ENCODE measurements around the gene NAV1.
"Not testable (repeated sequence)": the region's sequence is repeated elsewhere in the genome, so short reads cannot be mapped to it uniquely, and the experiment has no call there.

The NAV1 gene

DNA sequence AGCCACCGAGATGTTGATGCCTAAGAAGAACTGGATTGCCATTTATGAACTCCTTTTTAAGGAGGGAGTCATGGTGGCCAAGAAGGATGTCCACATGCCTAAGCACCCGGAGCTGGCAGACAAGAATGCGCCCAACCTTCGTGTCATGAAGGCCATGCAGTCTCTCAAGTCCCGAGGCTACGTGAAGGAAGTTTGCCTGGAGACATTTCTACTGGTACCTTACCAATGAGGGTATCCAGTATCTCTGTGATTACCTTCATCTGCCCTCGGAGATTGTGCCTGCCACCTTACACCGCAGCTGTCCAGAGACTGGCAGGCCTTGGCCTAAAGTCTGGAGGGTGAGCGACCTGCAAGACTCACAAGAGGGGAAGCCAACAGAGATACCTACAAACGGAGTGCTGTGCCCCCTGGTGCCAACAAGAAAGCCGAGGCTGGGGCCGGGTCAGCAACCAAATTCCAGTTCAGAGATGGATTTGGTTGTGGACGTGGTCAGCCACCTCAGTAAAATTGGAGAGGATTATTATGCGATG lies 18.8 kb upstream of the NAV1 start:
- not testable (repeated sequence) for DNase-seq (ENCODE audit: low spot score)

DNA sequence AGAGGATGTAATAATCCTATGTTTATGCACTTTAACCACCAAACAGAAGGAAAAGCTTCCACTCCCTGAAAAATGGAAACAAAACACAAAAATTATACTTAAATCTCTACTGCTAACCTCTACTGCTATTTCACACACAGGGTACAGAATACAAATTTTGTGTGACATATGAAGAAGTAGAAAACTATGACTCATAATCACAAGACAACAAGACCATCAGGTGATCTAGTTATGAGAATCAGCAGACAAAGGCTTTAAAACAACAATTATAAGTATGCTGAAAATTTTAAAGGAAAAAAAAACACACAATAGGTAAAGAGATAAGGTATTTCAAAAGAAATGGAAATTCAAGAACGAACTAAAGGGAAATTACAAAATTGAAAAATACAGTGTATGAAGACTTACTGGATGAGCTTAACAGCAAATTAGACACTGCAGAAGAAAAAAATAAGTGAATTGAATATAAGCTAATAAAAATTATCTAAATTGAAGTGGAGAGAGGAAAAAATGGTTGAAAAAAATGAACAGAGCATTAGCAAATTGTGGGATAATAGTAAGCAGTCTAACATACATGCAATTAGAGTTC lies 13.6 kb upstream of the NAV1 start:
- DNase-seq (ENCODE audit: low spot score) = no peak

DNA sequence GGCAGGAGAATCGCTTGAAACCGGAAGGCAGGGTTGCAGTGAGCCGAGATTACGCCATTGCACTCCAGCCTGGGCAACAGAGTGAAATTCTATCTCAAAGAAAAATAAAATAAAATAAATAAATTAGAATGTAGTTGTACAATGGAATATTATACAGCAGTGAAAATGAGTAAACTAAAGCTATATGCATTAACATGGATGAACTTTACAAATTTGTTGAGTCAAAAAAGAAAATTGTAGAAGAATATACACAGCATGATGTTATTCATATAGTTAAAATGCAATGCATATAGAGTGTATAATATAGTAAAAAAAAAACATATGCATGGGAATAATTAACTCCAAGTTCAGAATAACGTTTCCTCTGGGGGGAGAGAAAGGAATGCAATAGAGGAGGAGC lies 11.0 kb upstream of the NAV1 start:
- DNase-seq (ENCODE audit: low spot score) = no peak

DNA sequence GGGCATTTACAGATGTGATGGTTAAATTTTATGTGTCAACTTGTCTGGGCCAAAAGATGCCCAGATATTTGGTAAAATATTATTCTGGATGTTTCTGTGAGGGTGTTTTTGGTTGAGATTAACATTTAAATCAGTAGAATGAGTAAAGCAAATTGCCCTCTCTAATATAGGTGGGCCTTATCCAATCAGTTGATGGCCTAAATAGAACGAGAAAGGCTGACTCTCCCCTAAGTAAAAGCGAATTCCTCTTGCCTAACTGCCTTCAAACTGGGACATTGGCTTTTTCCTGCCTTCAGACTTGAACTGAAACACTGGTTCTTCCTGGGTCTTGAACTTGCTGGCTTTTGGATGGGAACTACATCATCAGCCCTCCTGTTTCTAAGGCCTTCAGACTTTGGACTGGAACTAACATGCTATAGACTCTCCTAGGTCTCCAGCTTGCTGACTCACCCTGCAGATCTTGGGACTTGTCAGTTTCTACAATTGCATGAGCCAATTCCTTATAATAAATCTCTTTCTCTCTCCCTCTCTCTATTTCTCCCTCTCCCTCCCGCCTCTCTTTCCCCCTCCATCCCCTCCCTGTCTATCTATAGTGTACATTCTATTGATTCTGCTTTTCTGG lies 10.2 kb upstream of the NAV1 start:
- no peak for DNase-seq (ENCODE audit: low spot score)

DNA sequence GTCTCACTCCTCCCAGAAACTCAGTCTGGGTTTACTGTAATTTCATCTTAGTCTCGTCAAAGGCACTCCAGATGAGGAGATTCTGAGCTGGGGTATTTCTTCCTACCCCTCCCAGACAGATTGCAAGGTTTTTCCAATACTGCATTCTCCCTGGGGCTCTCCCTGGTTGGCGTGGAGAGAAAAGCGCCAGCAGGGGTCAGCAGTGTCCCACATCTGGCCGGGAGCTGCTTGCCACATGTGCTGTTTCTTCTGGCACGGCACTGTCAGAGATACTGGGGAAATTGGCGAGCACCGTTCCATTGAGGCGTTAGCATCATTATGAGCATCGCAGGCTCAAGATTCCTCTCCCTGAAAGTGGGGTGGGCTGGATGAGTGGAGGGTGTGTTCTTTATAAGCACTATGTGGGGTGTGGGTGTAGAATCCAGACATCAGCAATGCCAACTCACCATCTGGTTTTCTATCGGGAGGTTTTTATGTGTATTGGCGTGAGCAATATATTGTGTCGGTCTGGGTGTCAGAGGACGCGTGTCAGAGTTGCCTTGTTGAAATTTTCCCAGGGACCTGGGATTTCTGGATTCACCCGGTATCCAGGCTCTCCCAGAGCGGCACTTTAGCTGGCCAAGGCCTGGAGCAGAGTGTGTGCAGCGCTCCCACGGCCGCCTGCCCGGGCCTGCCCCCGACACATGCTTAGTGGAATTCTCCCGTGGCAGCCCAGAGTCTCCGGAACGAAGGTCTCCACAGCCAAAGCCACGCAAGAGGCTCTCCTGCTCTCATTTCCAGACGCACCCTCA lies 8.0 kb upstream of the NAV1 start:
- peak; percentile 84 for DNase-seq (ENCODE audit: low spot score)

DNA sequence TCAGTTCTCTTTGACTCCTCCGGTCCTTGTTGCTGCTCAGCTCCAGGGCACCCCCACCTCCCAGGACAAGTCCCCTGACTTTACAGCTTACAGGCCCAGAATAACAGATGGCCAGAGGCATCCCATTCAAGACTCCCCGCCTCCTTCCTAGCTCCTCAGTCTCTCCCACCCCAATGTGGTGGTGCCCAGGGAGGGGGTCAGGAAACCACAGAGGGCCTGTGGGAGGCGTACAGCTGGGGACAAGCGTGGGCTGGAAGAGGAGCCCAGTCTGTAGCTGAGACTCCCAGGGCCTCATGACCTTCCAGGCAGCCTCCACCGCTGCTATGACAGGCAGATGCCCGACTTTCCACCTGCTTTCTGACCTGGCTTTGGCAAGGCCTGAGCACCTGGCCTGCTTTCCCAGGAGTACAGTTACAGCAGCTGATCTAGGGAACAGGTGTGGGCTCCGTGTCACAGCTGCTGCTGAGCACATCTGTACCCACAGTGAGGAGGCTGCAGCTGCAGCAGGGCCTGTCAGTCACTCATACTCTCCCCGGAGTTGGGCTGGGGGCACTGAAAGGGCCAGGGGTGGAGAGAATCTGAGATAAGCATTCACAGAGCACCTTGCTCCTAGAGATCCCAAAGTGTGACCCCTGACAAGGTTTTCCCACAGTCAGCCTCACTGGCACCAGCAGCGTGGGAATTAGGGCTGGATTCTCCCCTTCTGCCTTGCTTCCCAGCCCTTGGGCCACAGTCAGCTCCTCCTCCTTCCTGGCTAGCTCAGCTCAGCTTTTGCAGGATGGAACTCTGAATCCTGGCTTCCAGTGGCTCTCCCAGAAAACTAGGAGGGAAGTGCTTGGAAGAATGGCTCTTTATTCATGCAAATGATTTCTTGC lies 7.1 kb upstream of the NAV1 start:
- DNase-seq (ENCODE audit: low spot score) = no peak

DNA sequence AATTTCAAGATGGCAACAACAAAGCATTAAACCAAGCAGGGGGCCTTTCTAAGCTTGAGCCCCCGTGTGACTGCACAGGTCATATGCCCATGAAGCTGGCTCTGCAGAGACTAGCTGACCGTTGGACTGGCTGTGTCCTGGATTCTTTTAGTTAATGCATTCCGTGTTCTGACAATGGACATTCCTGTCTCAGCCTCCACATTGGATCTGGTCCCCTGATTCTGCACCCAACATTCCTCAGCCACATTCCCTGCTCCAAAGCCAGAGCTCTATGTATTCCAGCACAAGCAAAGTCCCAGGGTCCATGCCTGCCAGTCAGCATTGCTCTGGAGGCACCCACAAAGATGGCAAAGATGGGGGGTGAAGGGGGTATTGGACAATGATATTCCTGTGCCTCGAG lies 5.1 kb upstream of the NAV1 start:
- DNase-seq (ENCODE audit: low spot score) = no peak

DNA sequence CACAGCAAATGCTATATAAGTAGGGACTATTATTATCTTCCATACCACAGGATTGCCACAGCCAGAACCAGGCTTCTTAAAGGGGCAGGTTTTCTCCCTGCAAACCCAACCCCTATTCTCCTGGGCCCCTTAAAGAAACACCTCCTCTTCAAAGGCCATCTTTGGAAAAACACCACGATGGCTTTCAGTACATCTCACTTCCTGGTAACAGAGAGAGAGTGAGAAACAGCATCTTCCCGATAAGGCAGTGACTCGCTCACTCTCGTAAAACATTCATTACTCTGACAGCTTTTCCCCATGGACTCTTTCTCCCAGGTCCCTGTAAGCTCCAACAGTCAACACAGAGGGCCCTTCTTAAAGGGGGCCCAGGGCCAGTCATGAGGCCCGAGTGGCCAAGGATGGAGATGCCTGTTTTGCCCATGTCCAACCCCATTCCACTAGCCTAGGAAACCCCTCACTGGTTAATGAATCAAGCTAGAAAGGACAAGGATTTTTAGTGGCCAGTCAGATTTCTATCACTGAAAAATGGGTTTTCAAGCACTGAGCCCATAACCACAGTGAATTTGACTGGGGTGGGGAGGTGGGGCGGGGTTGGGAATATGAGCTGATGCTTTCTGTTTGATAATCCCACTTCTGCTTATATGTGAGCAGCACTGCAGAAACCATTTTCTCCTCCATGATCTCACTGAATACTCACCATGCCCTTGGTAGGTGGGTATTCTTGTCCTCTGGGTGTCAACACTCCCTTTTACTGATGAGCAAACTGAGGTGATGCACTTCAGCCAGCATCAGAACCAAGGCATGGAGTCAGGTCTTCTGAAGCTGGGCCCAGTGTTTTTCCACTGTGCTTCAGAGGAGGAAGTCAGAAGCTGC lies 3.6 kb upstream of the NAV1 start:
- DNase-seq (ENCODE audit: low spot score) = no peak

DNA sequence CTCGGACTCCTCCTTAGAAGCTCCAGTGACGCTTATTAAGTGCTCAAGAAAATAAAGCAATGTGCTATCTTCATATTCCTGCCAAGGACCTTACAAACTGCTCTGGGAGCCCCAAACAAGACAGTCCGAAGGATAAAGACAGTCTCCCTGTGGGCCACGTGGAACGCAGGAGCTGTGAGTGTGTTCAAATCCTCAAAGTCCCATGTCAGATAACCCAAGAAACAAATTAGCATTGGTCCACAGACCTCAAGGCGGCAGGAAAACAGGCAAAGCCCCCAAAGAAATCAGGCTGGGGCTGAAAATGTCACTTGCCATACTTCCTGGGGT lies 3.0 kb upstream of the NAV1 start:
- no peak for DNase-seq (ENCODE audit: low spot score)

DNA sequence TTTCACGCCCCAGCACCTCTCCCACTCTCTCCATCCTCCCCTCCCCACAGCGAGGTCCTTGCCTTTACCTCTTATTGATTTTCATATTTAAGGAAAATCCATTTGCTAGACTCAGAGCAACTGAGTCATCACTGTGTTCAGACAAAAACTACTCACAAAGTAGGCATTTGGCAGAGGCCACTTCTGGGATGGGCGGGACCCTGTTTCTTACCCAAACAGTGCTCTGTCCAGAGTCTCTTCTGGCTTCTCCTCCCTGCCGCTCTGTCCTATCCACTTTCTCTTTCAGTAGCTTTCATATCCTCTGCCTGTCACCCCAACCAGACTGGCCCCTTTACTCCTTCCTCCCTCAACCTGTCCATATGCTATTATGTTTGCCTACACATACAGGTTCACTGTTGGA lies 2.4 kb upstream of the NAV1 start:
- DNase-seq (ENCODE audit: low spot score) = no peak

DNA sequence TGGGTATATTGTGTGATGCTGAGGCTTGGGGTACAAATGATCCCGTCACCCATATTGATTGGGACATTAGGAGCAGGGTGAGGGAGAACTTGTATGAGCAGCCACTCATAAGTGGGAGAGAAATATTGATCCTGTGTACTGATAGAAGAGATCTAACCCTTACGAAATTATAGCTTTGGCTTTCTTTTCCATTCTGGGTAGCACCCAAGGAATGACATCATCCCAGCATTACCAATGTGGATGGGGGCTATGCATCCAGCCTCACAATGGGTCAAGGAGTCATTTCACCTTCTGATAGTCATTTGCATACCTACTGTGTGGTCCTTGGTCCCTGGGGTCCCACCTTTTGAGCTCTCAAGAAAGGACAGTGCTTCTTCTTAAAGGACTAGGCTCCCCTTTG lies 1.9 kb upstream of the NAV1 start:
- DNase-seq (ENCODE audit: low spot score) = no peak

DNA sequence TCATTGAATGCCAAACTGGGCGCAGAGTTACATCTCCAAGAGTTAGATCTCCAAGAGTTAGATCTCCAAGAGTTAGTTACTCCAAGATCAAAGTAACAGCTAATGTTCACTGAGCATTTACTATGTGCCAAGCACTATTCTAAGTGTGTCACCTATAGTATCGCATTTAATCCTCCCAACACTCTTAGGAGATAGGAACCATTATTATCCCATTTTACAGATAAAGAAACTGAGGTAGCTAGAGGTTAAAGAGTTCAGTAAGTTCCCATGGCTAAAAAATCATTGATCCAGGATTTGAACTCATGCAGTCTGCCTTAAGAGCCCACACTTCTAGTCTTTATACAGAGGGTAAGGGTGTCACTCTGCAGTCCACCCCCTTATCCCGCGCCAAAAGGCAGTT lies 1.5 kb upstream of the NAV1 start:
- DNase-seq (ENCODE audit: low spot score) = no peak

DNA sequence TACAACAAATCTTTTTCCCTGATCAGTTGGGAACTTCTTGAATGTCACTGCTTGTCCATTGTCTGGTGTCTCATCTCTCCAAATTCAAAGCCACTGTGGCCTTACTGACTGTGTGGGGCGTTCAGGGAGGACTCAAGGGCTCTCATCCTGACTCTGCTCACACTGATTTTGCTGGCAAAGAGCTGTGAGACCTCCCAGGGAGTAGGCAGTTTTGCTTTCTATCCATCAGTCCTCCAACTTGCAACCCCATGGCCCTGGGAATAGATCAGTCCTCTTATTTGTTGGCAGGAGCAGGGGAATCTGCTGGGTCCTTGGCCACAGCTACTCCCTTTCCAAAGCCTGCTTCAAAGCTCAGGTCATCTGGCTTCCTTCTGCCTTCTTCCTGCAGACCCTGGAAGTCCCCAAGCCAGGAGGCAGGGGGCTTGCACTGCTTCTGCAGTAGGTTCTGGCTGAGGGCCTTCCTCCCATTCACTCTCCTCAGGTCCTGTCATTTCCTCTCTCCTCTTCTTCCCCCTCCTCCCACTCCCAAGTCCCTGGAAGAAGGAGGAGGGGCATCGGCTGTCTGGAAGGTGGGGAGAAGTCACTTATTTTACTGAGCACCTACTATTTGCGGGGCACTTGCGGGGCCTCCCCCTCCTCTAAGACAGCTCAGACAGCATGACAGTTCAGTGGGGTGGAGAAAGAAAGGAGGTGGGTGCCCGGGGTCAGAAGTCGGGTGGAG lies 876 bp upstream of the NAV1 start:
- no peak for DNase-seq (ENCODE audit: low spot score)

DNA sequence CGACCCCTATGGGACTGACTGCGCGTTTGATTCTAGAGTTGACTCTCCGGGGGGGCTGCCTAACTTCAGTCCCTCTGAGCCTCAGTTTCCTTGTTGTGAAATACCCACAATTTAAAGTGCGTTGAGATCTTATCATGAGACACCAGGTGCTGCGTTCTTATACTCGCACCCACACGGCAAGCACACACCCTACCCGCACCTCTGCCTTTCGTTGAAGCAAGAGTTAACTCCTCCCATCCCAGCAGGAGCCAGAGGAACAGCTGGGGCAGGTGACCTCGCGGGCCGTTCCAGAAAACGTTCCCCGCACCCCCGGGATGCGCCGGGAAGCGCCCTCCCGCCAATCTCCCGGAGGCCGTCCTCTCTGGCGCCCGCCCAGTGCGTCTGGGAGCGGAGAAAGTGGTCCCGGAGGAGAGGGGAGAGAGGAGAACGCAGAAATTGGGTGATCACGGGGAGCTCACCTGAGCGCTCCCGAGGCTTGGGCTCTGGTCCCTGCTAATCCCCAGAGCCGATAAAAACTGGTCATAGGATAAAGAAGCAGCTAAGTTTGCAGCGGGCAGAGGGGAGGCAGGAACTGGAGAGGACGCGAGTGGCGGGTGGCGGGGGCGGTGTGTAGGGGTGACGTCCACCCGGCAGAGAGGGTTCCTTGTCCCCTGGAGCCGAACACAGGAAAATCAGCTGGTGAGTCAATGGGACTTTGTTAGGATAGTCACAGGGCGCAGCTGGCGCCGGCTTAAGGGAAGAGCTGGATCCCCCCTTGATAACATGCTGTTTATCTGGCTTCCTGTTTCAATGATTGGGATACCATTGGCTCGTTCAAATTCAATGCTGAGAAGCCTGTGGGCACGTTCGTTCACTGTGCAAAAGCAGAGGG lies 869 bp downstream of the NAV1 start:
- peak; percentile 69 for DNase-seq (ENCODE audit: low spot score)

DNA sequence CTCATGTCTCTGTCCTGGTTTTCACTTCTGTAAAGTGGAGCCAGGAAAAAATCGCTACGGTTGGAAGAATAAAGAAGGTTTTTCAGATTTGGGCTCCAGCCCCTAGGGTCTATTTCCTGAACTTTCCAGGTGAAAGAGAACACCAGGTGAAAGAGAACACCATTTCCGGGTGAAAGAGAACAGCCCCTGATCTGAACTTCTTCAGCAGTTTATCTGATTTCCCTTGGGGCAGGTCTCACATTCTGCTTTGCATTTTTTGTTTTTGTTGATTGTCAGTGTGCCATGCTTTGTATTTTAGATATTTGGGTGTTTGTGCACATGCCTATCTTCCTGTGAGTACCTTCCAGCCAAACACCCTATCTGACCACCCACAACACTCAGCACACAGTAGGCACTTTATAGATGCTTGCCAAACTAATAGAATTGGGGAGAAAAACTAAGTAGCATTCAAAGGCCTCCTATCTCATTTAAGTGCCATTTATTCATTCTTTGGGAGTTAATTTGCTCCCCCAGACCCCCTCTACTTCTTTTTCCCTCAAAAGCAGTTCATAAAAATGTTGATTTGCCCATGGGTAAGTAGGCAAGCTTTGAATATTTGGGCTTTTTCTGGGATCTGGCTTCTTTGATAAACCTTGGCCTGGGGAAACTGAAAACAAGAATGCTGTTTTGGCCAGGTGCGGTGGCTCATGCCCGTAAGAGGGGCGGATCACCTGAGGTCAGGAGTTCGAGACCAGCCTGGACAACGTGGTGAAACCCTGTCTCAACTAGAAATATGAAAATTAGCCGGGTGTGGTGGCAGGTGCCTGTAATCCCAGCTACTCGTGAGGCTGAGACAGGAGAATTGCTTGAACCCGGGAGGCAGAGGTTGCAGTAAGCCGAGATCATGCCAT lies 2.2 kb downstream of the NAV1 start:
- DNase-seq (ENCODE audit: low spot score) = no peak

DNA sequence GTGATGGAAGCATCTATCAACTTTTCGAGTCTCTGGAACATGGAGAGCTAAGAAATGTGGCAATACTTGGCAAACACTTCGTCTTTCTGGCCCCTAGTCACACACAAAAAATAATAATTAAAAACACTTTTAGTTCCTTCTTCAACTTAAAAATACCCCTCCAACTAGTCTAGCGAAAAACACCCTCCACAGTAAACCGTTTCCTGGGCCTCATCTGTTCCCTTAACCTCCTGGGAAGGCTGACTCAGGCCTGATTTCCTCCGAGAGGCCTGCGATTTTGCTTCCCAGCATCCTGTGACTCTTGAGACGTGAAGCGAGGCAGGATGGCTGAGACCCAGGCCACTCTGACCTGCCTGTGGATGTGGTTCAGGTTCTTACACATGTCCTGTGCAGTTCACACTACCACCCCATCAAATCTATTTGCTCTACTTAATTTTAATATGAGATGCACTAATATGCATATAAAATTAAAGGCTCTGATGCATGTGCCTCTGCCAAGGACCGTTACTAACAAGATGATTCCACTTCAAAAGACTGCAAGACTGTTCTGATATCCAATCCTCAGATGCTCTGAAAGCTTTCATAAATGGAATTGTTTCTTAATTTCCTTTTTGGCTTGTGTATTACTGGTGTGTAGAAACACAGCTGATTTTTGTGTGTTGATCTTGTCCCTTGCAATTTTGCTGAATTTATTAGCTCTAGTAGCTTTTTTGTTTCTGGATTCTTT lies 3.5 kb downstream of the NAV1 start:
- no peak for DNase-seq (ENCODE audit: low spot score)

DNA sequence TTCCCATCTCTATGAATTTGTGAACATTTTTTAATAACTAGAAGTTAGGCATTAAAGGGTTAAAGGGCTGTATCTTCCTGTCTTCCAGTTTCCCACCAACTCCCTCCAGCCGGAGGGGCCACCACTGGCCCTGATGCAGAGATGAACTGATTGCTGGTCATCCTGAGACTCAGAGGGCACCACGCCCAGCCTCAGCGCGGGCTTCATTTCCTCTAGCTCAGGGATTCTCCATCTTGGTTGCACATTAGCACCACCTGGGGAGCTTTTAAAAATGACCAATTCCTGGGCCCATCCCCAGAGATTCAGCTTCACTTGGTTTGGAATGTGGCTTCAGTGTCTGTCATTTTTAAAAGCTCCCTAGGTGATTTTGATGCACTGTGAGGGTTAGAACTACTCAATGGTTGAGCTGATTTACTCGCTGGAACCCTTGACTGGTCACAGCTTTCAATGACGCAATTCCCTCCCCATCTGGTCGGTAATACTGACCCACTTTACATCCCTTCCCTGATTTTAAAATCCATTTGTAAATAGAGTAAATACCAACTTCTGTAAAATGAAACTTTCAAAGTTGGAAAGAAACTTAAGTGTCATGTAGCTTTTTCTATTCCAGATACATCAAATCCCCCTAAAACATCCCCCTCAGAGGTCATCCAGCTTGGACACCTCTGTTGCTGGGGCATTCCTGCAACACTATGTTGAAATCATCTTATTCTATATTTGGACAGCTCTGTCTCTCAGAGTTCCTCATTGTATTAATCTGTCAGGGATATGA lies 5.1 kb downstream of the NAV1 start:
- no peak for DNase-seq (ENCODE audit: low spot score)
